ENCODE results near the gene NTN3.

DNA sequence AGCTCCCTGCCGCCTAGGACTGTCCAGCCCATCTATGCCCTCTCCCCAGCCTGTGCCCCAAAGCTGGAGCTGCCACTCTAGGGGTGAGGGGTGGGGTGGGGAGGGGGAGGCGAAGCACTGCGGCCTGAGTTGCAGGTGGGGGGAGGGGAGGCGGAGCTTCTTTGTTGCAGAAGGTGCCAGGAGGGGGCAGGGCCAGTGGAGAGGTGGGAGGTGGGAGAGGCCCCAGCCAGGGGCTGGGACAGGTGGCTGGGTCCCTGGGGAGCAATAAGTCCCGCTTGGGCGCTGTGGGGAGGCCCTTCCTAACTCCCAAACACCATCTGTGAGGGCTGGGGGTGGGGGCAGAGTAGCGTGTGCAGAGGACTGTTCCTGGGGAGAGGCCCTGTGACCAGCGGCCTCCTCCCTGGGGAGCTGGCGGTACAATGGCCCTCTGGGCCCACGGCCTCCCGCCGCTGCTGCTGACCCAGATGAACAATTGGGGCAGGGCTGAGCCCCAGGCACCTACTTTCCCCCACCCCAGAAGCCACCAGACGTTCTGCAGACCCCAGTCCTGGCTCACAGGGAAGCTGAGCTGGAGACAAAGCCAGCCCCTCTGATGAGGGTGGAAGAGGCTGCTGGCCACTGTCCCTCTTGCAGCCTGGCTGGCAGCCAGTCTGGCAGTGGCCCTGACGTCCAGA, 2.2 kb upstream of the NTN3 start:
- TF ChIP-seq, protein P1, sequence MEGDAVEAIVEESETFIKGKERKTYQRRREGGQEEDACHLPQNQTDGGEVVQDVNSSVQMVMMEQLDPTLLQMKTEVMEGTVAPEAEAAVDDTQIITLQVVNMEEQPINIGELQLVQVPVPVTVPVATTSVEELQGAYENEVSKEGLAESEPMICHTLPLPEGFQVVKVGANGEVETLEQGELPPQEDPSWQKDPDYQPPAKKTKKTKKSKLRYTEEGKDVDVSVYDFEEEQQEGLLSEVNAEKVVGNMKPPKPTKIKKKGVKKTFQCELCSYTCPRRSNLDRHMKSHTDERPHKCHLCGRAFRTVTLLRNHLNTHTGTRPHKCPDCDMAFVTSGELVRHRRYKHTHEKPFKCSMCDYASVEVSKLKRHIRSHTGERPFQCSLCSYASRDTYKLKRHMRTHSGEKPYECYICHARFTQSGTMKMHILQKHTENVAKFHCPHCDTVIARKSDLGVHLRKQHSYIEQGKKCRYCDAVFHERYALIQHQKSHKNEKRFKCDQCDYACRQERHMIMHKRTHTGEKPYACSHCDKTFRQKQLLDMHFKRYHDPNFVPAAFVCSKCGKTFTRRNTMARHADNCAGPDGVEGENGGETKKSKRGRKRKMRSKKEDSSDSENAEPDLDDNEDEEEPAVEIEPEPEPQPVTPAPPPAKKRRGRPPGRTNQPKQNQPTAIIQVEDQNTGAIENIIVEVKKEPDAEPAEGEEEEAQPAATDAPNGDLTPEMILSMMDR (IDR thresholded peaks at IDR 0.05), result no peak
- TF ChIP-seq POLR2A (IDR thresholded peaks at IDR 0.05), result no peak
- TF ChIP-seq POLR2AphosphoS5 (IDR thresholded peaks at IDR 0.05), result no peak
- no peak for TF ChIP-seq EP300 (IDR thresholded peaks at IDR 0.05)
